ENCODE data around the gene MEPCE. TPM values are rescaled to one million over a fixed set of nuclear protein-coding genes. Genes with fewer than 3 reads are reported as not detected.

The MEPCE gene
- total RNA-seq, 1 donor from 2014 or later: 38.5 TPM

DNA sequence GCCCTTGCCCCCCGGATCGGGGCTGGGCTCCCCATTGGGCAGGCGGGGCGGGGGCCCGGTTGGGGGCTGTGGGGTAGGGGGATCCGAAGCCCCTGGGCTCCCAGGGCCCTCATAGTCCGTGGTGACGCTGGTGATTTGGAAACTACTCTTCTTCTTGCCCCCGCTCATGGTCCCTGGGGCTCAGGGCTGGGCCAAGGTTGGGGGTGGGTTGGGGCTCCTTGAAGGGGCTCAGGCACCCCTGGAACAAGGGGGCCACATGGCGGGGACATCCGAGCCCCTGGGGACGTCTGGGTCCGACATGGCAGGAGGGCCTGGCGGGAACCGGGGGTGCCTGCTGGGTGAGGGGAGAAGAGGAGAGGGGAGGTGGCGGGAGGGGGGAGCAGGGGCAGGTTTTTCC, 48.2 kb downstream of the MEPCE start:
- Mint-ChIP-seq H3K9me3 (no peaks in the 10 kb centered on the region), H3K27ac (peak overlapping the region; percentile 82), H3K4me1 (peaks cover 32% of the 10 kb centered on the region), H3K4me3 (peak overlapping the region; percentile 88), H3K27me3 (ENCODE audit: low read depth) (no peaks in the 10 kb centered on the region), H3K36me3 (peaks cover 4% of the 10 kb centered on the region)
- DNase-seq (ENCODE audit: low spot score in 2 of 2, unreplicated experiment in 2 of 2): no peak
- TF ChIP-seq CTCF (IDR thresholded peaks at IDR 0.05; ENCODE audit: unreplicated experiment): no peak

DNA sequence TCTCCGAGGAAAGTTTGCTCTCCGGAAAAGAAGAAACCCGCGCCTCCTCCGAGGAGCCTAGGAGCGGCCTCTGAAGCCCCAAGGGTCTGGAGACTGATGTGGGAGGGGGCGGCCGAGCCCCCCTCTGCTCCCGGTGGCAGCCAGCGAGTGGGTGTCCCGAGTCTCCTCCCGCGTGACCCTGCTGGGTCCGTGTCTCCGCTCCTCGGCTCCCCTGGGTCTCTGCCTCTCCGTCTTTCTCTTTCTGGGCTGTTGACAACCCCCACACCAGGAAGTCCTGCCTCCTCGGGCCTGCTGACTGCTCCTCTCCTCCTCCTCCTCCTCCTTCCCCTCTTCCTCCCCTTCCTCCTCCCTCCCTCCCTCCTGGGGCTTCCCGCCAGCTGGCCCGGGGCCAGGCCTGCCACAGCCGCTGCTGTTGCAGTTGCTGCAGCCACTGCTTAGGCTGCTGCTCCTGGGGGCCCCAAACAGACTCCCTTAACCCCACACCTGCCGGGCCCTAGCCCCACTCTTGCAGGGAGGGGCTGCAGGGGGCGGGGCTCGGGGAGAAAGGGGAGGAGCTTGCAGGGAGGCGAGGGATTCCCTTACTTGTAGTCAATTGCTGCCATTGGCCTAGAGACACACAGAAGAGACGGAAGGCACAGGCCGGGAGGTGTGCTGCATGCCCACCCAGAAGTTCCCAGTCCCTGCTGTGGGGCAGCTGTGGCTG, 49.5 kb downstream of the MEPCE start, which contains the start of gene TSC22D4:
Gene TSC22D4 (minus strand): TSS at position 257 of the 703 bp plus-strand sequence. CDS start 1,176 bp downstream, outside the sequence.
- peaks cover 35% of the 10 kb centered on the region for H3K4me1 Mint-ChIP-seq
- no peaks in the 10 kb centered on the region for H3K9me3 Mint-ChIP-seq
- H3K4me3 Mint-ChIP-seq: peak within 1 kb of the TSS; percentile 88
- H3K27ac Mint-ChIP-seq: peak within 1 kb of the TSS; percentile 90
- peak; percentile 94 to 99 for DNase-seq (ENCODE audit: low spot score in 2 of 2, unreplicated experiment in 2 of 2)
- TF ChIP-seq CTCF (IDR thresholded peaks at IDR 0.05; ENCODE audit: unreplicated experiment): no peak
- no peaks in the 10 kb centered on the region for H3K27me3 Mint-ChIP-seq (ENCODE audit: low read depth)
- H3K36me3 Mint-ChIP-seq: no peaks in the 10 kb centered on the region

DNA sequence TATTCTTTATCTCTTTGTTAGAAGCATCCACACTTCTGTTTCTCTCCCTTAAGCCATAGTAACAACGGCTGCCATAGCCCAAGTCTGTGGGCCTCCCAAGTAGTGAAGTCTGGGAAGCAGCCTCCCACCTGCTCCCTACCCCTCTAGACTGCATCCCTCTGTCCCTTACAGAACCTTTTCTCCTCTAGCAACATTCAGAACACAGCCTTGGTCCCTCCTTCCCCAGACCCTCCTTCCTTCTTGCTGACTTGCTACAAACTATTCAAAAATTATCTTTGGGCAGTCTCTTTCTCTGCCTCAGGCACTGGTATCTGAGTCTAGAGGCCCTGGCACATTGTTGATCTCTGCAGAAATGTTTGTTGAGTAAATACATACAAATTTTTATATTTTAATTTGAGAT, 51.8 kb downstream of the MEPCE start:
- peak overlapping the region; percentile 5 for H3K4me3 Mint-ChIP-seq
- TF ChIP-seq CTCF (IDR thresholded peaks at IDR 0.05; ENCODE audit: unreplicated experiment): no peak
- H3K4me1 Mint-ChIP-seq: peaks cover 38% of the 10 kb centered on the region
- peaks cover 2% of the 10 kb centered on the region for H3K36me3 Mint-ChIP-seq
- H3K9me3 Mint-ChIP-seq: no peaks in the 10 kb centered on the region
- DNase-seq (ENCODE audit: low spot score in 2 of 2, unreplicated experiment in 2 of 2): no peak
- H3K27me3 Mint-ChIP-seq (ENCODE audit: low read depth): no peaks in the 10 kb centered on the region
- peak overlapping the region; percentile 68 for H3K27ac Mint-ChIP-seq

DNA sequence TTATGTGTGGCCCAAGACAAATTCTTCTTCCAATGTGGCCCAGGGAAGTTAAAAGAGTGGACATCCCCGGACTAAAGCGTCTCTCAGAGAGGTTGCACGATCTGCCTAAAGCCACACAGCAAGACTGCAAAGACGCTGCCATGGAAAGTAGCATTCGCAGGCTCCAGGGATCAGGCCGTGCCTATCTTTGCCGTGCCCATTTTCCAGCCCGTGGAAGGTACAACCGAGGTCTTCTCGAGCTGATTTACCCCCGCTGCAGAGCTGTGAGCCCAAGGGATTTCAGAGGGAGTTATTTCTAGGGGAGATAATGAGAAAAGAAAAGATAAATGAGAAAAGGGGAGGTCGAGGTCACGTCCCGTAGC, 53.1 kb downstream of the MEPCE start:
- DNase-seq (ENCODE audit: low spot score in 2 of 2, unreplicated experiment in 2 of 2): no peak
- Mint-ChIP-seq H3K27me3 (ENCODE audit: low read depth) (no peaks in the 10 kb centered on the region), H3K36me3 (peaks cover 2% of the 10 kb centered on the region), H3K27ac (peak overlapping the region; percentile 73), H3K9me3 (no peaks in the 10 kb centered on the region), H3K4me1 (peaks cover 31% of the 10 kb centered on the region), H3K4me3 (peak overlapping the region; percentile 81)
- no peak for TF ChIP-seq CTCF (IDR thresholded peaks at IDR 0.05; ENCODE audit: unreplicated experiment)

- H3K4me1 Mint-ChIP-seq: peaks cover 31% of the 10 kb centered on the region
- no peaks in the 10 kb centered on the region for H3K9me3 Mint-ChIP-seq
- peak overlapping the region; percentile 81 for H3K4me3 Mint-ChIP-seq
- peak; percentile 78 to 95 for DNase-seq (ENCODE audit: low spot score in 2 of 2, unreplicated experiment in 2 of 2)
- H3K27ac Mint-ChIP-seq: peak overlapping the region; percentile 73
- peaks cover 2% of the 10 kb centered on the region for H3K36me3 Mint-ChIP-seq
- H3K27me3 Mint-ChIP-seq (ENCODE audit: low read depth): no peaks in the 10 kb centered on the region
- peak; percentile 98 for TF ChIP-seq CTCF (IDR thresholded peaks at IDR 0.05; ENCODE audit: unreplicated experiment)
These were observed 53.6 kb downstream of the MEPCE start for GRCh38 chr7:100483090-100483721.

Other genes starting within 250 kb of the MEPCE start
- not detected in 3 replicates for gene PVRIG, start 209.9 kb upstream of the MEPCE start, total RNA-seq
- gene SPDYE3, start 122.1 kb upstream of the MEPCE start, total RNA-seq: not detected in 3 replicates
- 52.8 to 56.3 TPM (median 54.5 TPM) in 3 replicates for gene PILRB, start 71.7 kb upstream of the MEPCE start, total RNA-seq
- 6.1 to 7.3 TPM (median 6.7 TPM) in 3 replicates for gene PILRA, start 56.3 kb upstream of the MEPCE start, total RNA-seq
- gene ZCWPW1, start 1.1 kb upstream of the MEPCE start, total RNA-seq: 3.4 to 6.1 TPM (median 4.3 TPM) in 3 replicates
- gene PPP1R35, start 6.7 kb downstream of the MEPCE start, total RNA-seq: 25.7 to 29.3 TPM (median 26.6 TPM) in 3 replicates
- 2.0 to 3.6 TPM (median 3.3 TPM) in 3 replicates for gene SPACDR, start 34.4 kb downstream of the MEPCE start, total RNA-seq
- gene TSC22D4, start 49.4 kb downstream of the MEPCE start, total RNA-seq: 50.5 to 52.7 TPM (median 52.4 TPM) in 3 replicates
- 8.2 to 8.5 TPM (median 8.4 TPM) in 3 replicates for gene NYAP1, start 54.1 kb downstream of the MEPCE start, total RNA-seq
- 7.7 to 9.1 TPM (median 8.3 TPM) in 3 replicates for gene AGFG2, start 109.4 kb downstream of the MEPCE start, total RNA-seq
- 7.9 to 13.5 TPM (median 10.6 TPM) in 3 replicates for gene SAP25, start 144.1 kb downstream of the MEPCE start, total RNA-seq
- gene LRCH4, start 156.3 kb downstream of the MEPCE start, total RNA-seq: 117 to 128 TPM (median 127 TPM) in 3 replicates
- gene FBXO24, start 156.5 kb downstream of the MEPCE start, total RNA-seq: 0.54 to 0.93 TPM (median 0.64 TPM) in 3 replicates
- 461 to 479 TPM (median 479 TPM) in 3 replicates for gene PCOLCE, start 172.5 kb downstream of the MEPCE start, total RNA-seq
- gene MOSPD3, start 182.7 kb downstream of the MEPCE start, total RNA-seq: 22.5 to 25.9 TPM (median 24.7 TPM) in 3 replicates
- 0.38 to 0.69 TPM (median 0.54 TPM) in 3 replicates for gene TFR2, start 211.7 kb downstream of the MEPCE start, total RNA-seq
- not detected in 3 replicates for gene ACTL6B, start 226.6 kb downstream of the MEPCE start, total RNA-seq
- gene GNB2, start 243.9 kb downstream of the MEPCE start, total RNA-seq: 173 to 178 TPM (median 174 TPM) in 3 replicates

Measured in mesothelial cell of epicardium (in vitro differentiated cells).